HG03354 (cell line): ENCODE results near the gene ACOD1.

Experiments used
- ATAC-seq: cut with Tn5 transposase; IDR thresholded peaks from one replicate; pipeline ENCODE4 v1.9.1; 2021; ENCODE audit warnings: mild to moderate bottlenecking; ENCODE audit not compliant: unreplicated experiment, poor library complexity, severe bottlenecking

ACOD1 gene

GRCh38 chr13:76980075-76980718 lies 31.9 kb downstream of the ACOD1 start:
- peak; percentile 99 for ATAC-seq

GRCh38 chr13:76982061-76982460 lies 33.8 kb downstream of the ACOD1 start:
- ATAC-seq, result no peak

GRCh38 chr13:76983676-76984075 lies 35.4 kb downstream of the ACOD1 start:
- no peak for ATAC-seq

- ATAC-seq, result peak; percentile 54
Measured at GRCh38 chr13:76991432-76991795, 43.1 kb downstream of the ACOD1 start.

- ATAC-seq, result peak; percentile 97
Measured at GRCh38 chr13:76991796-76992547, 43.7 kb downstream of the ACOD1 start, which contains the start of gene CLN5. CLN5 (plus strand) TSS chr13:76992081; CDS start chr13:76992099, 18 bp downstream.

- ATAC-seq, result peak; percentile 13
Measured at GRCh38 chr13:76992548-76993001, 44.3 kb downstream of the ACOD1 start.

GRCh38 chr13:76993021-76993420 lies 44.7 kb downstream of the ACOD1 start:
- ATAC-seq, result no peak

GRCh38 chr13:76993473-76993872 lies 45.2 kb downstream of the ACOD1 start:
- no peak for ATAC-seq

- no peak for ATAC-seq
Measured at GRCh38 chr13:76994281-76994680, 46.0 kb downstream of the ACOD1 start.

GRCh38 chr13:77000475-77000874 lies 52.2 kb downstream of the ACOD1 start:
- ATAC-seq, result no peak

GRCh38 chr13:77001540-77001939 lies 53.2 kb downstream of the ACOD1 start:
- ATAC-seq, result no peak

- no peak for ATAC-seq
Measured at GRCh38 chr13:77001963-77002587, 53.8 kb downstream of the ACOD1 start.

GRCh38 chr13:77002590-77003190 lies 54.4 kb downstream of the ACOD1 start:
- no peak for ATAC-seq
